Measurements from ENCODE around the gene MYL3. TPM values are rescaled to one million over a fixed set of nuclear protein-coding genes. Genes with fewer than 3 reads are reported as not detected.

The MYL3 gene
- total RNA-seq, 2 experiments from 2014 or later = not detected

DNA sequence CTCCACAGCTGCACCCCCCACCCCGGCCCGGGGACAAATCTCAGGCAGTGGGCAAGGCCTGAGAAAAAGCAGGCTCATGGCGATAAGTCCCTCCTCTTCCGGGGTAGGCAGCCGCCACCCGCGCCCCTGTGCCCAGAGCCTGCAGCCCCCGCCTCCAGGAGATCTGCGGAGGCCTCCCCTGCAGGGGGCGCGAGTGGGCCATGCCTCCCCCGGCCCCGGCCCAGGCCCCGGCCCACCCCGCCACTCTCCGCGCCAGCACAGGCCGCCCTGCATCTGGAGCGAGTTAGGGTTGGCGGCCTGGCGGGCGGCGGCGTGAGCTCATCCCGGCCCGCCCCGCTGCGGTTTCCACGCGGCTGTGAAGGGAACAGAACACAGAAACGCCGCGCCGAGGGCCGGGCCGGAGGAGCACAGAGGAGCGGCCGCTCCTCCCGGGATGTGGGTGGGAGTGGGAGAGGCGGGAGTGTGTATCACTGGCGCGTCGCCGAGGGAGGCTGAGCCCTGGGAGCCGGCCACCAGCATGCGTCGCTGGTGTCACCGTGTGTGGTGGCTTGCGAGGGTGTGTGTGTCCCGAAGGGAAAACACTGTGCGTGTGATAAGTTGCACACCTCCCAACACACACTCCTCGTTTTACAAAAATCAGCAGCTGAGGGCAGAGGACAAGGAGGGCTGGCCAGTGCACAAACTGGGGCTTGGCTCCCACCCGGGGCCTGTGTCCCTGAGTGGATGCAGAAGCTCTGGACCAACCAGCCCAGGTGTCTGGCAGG, 17.2 kb downstream of the MYL3 start:
- ChIA-PET POLR2A (interaction anchor here (0.7 kb wide), 1 partner anchor 1005 kb away, joined by 3 read pairs; no protein-coding TSS in a partner anchor), CTCF (interaction anchor here (0.6 to 1.4 kb wide), 9 partner anchors 11 to 664 kb away, joined by 3 to 5 read pairs (median 3); no protein-coding TSS in a partner anchor)
- DNase-seq (peak; percentile 85), ATAC-seq (peak; percentile 87)
- Mint-ChIP-seq H3K4me1 (peaks cover 9% of the 10 kb centered on the region), H3K4me3 (peak overlapping the region; percentile 67), H3K9me3 (ENCODE audit: low read depth) (peaks cover 5% of the 10 kb centered on the region), H3K27me3 (no peaks in the 10 kb centered on the region), H3K36me3 (ENCODE audit: low read depth) (peaks cover 4% of the 10 kb centered on the region), H3K27ac (no peak overlapping the region)
- intact Hi-C loops (cut with DNase I, micrococcal nuclease) = loop anchor here (1.0 to 10.0 kb wide), 5 partner anchors 34 to 526 kb away; partner anchors contain the start of gene TMIE (in 1 of the 2)

DNA sequence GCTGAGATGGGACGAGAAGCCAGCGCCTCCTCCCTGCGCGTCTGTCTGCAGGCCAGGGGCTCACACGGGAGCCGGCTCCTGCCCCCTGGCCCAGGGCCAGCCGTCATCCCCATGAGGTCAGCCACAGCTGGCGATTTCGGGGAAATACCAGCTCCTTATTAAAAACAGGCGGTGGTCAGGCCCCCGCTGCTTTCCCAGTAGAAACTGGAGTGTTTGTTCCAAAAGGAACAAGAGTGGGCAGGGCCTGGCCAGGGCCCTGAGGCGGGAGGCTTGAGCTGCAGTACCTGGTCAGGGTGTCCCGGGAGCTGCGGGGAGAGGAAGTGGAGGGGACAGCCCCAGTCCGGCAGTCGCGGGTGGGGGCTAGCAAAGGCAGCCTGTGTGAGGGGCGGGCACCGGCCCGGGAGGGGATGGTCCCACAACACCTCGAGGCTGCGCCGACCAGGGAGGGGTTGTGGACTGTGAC, 17.8 kb downstream of the MYL3 start:
- H3K27ac Mint-ChIP-seq = peak overlapping the region; percentile 58
- POLR2A ChIA-PET = no interaction called here
- ATAC-seq (peak; percentile 34), DNase-seq (no peak)
- H3K36me3 Mint-ChIP-seq (ENCODE audit: low read depth) = peaks cover 5% of the 10 kb centered on the region
- peaks cover 9% of the 10 kb centered on the region for H3K4me1 Mint-ChIP-seq
- peak overlapping the region; percentile 67 for H3K4me3 Mint-ChIP-seq
- intact Hi-C loops (cut with DNase I, micrococcal nuclease) = loop anchor here (5.0 to 10.0 kb wide), 2 partner anchors 141 to 527 kb away; partner anchors contain the start of gene TMIE (in 1 of the 2)
- CTCF ChIA-PET = interaction anchor here (0.7 to 1.4 kb wide), 6 partner anchors 10 to 665 kb away, joined by 3 to 5 read pairs (median 3); no protein-coding TSS in a partner anchor
- H3K9me3 Mint-ChIP-seq (ENCODE audit: low read depth) = peaks cover 7% of the 10 kb centered on the region
- H3K27me3 Mint-ChIP-seq = no peaks in the 10 kb centered on the region

DNA sequence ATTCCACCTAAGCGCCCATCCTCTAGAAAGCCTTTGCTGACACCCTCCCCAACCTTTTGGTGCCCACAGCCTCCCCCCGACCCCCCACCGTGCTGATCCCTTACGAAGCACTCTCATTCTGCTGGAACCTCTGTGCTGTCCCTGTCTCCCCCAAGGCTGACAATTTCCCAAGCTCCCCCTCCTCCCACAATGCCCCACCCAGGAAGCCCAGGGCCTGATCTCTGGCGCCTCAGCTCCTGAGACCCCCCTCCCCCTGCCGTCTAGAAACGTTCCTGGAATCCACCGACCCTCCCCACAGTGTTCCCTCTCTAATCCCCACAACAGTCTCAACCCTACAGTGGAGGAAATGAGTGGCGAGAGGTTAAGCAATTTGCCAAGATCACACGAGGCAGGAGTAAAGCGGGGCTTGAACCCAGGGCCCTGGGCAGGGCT, 18.3 kb downstream of the MYL3 start:
- no peak for ATAC-seq
- H3K4me3 Mint-ChIP-seq = peak overlapping the region; percentile 67
- H3K27ac Mint-ChIP-seq = no peak overlapping the region
- H3K27me3 Mint-ChIP-seq = no peaks in the 10 kb centered on the region
- no peak for DNase-seq
- peaks cover 7% of the 10 kb centered on the region for H3K36me3 Mint-ChIP-seq (ENCODE audit: low read depth)
- peaks cover 9% of the 10 kb centered on the region for H3K4me1 Mint-ChIP-seq
- peaks cover 10% of the 10 kb centered on the region for H3K9me3 Mint-ChIP-seq (ENCODE audit: low read depth)
- intact Hi-C loops (cut with DNase I, micrococcal nuclease) = loop anchor here (5.0 to 10.0 kb wide), 2 partner anchors 140 to 527 kb away; partner anchors contain the start of gene TMIE (in 1 of the 2)
- CTCF ChIA-PET = interaction anchor here (1.0 to 1.3 kb wide), 3 partner anchors 10 to 35 kb away, joined by 3 read pairs; no protein-coding TSS in a partner anchor
- POLR2A ChIA-PET = interaction anchor here (0.6 kb wide), 1 partner anchor 438 kb away, joined by 3 read pairs; the partner anchor contains the start of genes CCR5AS and CCRL2

DNA sequence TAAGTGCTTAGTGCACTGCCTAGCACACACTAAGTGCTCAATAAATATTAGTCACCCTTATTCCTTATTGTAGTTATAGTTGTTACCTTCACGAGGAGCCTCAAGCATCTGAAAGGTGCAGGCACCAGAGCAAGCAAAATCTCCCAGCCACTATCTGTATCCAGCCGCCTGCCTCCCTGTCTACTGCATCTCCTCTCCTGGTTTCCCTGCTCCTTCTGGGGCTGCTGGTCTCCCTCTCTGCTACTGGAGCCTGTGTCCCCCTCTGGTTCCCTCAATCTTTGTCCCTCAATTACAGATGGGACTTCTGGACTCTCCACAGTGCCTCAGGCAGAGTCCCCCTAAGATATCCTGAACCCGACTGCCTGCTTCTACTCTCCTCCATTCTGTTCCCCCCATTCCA, 18.8 kb downstream of the MYL3 start:
- ATAC-seq = no peak
- Mint-ChIP-seq H3K27ac (no peak overlapping the region), H3K36me3 (ENCODE audit: low read depth) (peaks cover 7% of the 10 kb centered on the region), H3K27me3 (no peaks in the 10 kb centered on the region), H3K4me1 (peaks cover 9% of the 10 kb centered on the region), H3K9me3 (ENCODE audit: low read depth) (peaks cover 11% of the 10 kb centered on the region), H3K4me3 (no peak overlapping the region)
- no peak for DNase-seq
- intact Hi-C loops (cut with DNase I, micrococcal nuclease) = loop anchor here in 1 of 2 experiments (10.0 kb wide), 1 partner anchor 140 kb away; the partner anchor contains the start of gene TMIE
- CTCF ChIA-PET = no interaction called here
- POLR2A ChIA-PET = interaction anchor here (0.6 kb wide), 1 partner anchor 437 kb away, joined by 3 read pairs; the partner anchor contains the start of genes CCR5AS and CCRL2

DNA sequence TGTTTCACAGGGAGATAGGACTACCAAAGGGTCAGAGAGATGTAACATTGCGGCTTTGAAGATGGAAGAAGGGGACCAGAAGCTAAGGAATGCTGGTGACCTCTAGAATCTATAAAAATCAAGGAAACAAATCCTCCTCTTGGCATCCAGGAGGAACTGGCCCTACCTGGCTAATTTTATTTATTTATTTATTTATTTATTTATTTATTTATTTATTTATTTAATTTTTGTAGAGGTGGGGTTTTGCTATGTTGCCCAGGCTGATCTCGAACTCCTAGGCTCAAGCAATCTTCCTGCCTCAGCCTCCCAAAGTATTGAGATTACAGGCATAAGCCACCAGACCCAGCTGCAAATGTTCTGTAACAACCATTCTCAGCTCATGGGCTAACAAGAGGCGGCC, 19.7 kb downstream of the MYL3 start:
- ChIA-PET CTCF (no interaction called here), POLR2A (no interaction called here)
- intact Hi-C loops (cut with DNase I, micrococcal nuclease) = loop anchor here in 1 of 2 experiments (10.0 kb wide), 1 partner anchor 139 kb away; the partner anchor contains the start of gene TMIE
- Mint-ChIP-seq H3K9me3 (ENCODE audit: low read depth) (peaks cover 19% of the 10 kb centered on the region), H3K4me3 (no peak overlapping the region), H3K4me1 (peaks cover 9% of the 10 kb centered on the region), H3K27me3 (no peaks in the 10 kb centered on the region), H3K36me3 (ENCODE audit: low read depth) (peaks cover 7% of the 10 kb centered on the region), H3K27ac (no peak overlapping the region)
- ATAC-seq (no peak), DNase-seq (no peak)

DNA sequence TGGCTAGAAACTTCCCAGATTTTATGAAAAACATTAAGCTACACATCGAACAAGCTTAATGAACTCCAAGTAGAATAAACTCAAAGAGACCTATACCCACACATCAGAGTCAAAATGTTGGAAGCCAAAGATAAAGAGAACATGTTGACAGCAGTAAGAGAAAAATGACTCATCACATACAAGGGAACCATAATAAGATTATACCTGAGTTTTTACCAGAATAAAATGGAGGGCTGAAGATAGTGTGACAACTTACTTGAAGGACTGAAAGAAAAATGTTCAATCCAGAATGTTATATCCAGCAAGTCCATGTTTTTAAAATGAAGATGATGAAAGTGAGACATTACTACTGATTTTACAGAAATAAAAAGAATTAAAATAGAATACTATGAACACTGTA, 22.8 kb downstream of the MYL3 start:
- H3K4me1 Mint-ChIP-seq = peaks cover 3% of the 10 kb centered on the region
- H3K27me3 Mint-ChIP-seq = no peaks in the 10 kb centered on the region
- ChIA-PET CTCF (no interaction called here), POLR2A (no interaction called here)
- H3K27ac Mint-ChIP-seq = no peak overlapping the region
- DNase-seq = no peak
- peaks cover 28% of the 10 kb centered on the region for H3K9me3 Mint-ChIP-seq (ENCODE audit: low read depth)
- intact Hi-C loops (cut with DNase I, micrococcal nuclease) = loop anchor here in 1 of 2 experiments (10.0 kb wide), 1 partner anchor 136 kb away; the partner anchor contains the start of gene TMIE
- ATAC-seq = no peak
- H3K4me3 Mint-ChIP-seq = no peak overlapping the region
- H3K36me3 Mint-ChIP-seq (ENCODE audit: low read depth) = peaks cover 11% of the 10 kb centered on the region

DNA sequence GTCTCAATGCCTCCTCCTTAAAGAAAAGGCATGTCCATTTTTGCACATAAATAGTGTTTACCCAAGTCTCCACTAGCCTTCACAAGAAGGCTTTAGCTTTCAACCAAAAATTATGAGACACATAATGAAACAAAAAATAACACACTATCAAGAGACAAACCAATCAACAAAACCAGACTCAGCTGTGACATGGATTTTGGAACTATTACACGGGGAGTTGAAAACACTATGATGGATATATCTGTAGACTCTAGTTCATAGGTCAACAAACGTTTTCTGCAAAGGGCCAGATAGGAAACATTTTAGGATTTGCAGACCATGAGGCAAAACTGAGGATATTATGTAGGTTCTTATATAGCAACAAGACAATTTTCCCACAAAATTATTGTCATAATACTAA, 24.9 kb downstream of the MYL3 start:
- ChIA-PET POLR2A (no interaction called here), CTCF (interaction anchor here (0.6 kb wide), 1 partner anchor 691 kb away, joined by 3 read pairs; no protein-coding TSS in a partner anchor)
- no peak overlapping the region for H3K27ac Mint-ChIP-seq
- no peaks in the 10 kb centered on the region for H3K27me3 Mint-ChIP-seq
- intact Hi-C loops (cut with DNase I, micrococcal nuclease) = no loop called here
- peaks cover 11% of the 10 kb centered on the region for H3K36me3 Mint-ChIP-seq (ENCODE audit: low read depth)
- peaks cover 28% of the 10 kb centered on the region for H3K9me3 Mint-ChIP-seq (ENCODE audit: low read depth)
- no peak overlapping the region for H3K4me3 Mint-ChIP-seq
- no peak for DNase-seq
- ATAC-seq = no peak
- H3K4me1 Mint-ChIP-seq = no peaks in the 10 kb centered on the region

DNA sequence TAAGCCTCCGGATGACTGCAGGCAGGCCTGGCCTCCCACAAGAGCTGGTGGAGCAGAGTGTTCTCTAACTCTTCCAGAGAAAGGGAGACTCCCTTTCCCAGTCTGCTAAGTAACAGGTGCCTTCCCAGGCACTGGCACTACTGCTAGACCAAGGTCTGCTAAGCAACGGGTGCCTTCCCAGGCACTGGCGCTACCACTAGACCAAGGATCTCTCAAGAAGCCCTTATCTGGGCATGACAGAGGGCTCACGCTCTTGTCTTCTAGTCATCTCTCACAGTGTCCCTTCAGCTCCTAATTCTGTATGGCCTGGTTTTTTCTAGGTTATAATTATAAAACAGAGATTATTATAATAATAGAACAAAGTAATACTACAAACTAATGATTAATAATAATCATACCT, 27.8 kb downstream of the MYL3 start:
- no peak for DNase-seq
- Mint-ChIP-seq H3K27ac (no peak overlapping the region), H3K27me3 (no peaks in the 10 kb centered on the region), H3K4me1 (no peaks in the 10 kb centered on the region), H3K9me3 (ENCODE audit: low read depth) (peaks cover 22% of the 10 kb centered on the region), H3K36me3 (ENCODE audit: low read depth) (peaks cover 6% of the 10 kb centered on the region), H3K4me3 (no peak overlapping the region)
- ChIA-PET CTCF (interaction anchor here (0.8 kb wide), 1 partner anchor 10 kb away, joined by 3 read pairs; no protein-coding TSS in a partner anchor), POLR2A (no interaction called here)
- intact Hi-C loops (cut with DNase I, micrococcal nuclease) = no loop called here
- no peak for ATAC-seq

DNA sequence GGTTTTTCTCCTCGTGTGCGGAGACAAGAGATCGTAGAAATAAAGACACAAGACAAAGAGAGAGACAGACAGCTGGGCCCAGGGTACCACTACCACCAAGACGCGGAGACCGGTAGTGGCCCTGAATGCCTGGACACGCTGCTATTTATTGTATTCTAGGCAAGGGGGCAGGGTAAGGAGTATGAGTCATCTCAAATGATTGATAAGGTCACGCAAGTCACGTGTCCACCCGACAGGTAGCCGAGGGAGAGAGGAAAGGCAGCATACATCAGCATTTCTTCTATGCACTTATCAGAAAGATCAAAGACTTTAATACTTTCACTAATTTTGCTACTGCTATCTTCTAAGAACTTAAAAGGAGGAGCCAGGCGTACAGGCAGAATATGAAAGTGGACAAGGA, 28.2 kb downstream of the MYL3 start:
- intact Hi-C loops (cut with DNase I, micrococcal nuclease) = no loop called here
- peaks cover 4% of the 10 kb centered on the region for H3K36me3 Mint-ChIP-seq (ENCODE audit: low read depth)
- peaks cover 18% of the 10 kb centered on the region for H3K9me3 Mint-ChIP-seq (ENCODE audit: low read depth)
- CTCF ChIA-PET = interaction anchor here (0.8 kb wide), 1 partner anchor 10 kb away, joined by 3 read pairs; no protein-coding TSS in a partner anchor
- no peak overlapping the region for H3K27ac Mint-ChIP-seq
- H3K27me3 Mint-ChIP-seq = no peaks in the 10 kb centered on the region
- ATAC-seq (no peak), DNase-seq (no peak)
- H3K4me3 Mint-ChIP-seq = no peak overlapping the region
- H3K4me1 Mint-ChIP-seq = peaks cover under 1% of the 10 kb centered on the region
- POLR2A ChIA-PET = no interaction called here

DNA sequence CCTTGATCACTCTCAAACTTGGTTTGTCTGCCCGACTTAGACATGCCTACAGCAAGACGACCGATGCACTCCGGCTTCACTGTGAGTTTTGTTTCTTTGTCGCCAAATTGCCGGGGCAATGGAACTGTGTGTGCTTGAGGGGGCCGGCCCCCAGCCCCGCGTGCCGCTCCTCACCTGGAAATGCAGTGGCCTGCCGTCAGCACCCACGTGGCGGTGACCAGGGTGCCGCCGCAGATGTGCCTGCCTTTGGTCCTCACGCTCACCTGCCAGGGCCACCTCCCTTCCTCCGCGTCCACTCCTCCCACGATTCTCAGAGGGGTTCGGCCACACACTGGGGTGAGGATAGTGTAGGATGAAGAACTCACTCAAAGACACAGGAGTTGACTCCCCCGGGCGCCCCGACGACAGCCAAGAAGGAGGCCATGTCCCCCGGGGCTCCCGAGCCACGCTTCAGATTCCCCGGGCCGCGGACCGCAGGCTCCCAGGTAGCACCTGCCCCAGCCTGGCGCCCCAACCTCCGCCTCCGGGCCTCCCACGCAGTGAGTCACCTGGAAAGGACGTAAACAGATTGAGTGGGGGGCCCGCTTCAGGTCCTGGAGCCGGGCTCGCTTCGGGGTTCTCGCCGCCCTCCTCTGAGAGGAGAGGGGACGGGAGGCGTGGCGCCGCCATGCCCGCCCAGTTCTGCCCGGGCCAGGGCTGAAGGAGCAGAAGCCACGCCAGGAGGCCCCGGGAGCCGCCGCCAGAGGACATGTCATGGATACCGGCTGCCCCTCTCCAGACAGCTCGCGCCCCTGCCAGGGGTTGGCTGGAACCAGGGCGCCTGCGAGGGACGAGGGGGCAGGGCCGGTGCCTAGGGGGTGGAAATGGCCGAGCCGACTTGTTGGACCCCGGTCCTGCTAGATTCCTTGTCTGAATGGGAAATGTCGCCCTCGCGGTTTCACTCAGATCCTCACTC, 29.6 kb downstream of the MYL3 start:
- ATAC-seq = no peak
- Mint-ChIP-seq H3K36me3 (ENCODE audit: low read depth) (peaks cover 4% of the 10 kb centered on the region), H3K4me3 (no peak overlapping the region), H3K4me1 (peaks cover 10% of the 10 kb centered on the region), H3K27ac (no peak overlapping the region), H3K27me3 (no peaks in the 10 kb centered on the region), H3K9me3 (ENCODE audit: low read depth) (peaks cover 11% of the 10 kb centered on the region)
- CTCF ChIA-PET = no interaction called here
- intact Hi-C loops (cut with DNase I, micrococcal nuclease) = no loop called here
- POLR2A ChIA-PET = no interaction called here
- DNase-seq = no peak

DNA sequence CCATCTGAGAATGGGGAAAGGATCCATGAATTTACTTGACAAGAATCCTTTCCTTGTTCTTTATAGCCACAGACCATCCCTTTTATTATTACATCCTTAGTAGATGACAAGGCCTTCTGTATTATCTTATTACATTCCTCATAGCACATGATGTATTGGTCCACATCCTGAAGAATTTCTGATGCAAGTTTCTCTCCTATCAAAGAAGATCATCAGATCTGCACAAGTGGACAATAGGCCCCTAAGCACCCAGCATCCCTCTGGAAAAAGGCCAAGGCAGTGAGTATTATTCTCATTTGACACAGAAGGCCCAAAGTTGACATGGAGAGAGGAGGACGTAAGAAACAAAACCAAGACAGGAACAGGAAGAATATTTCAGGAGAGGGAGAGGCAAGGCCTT, 31.4 kb downstream of the MYL3 start:
- Mint-ChIP-seq H3K9me3 (ENCODE audit: low read depth) (no peaks in the 10 kb centered on the region), H3K27ac (no peak overlapping the region)
- DNase-seq = no peak

More for the DNA sequence above, 31.4 kb downstream of the MYL3 start:
- ChIA-PET POLR2A (no interaction called here), CTCF (no interaction called here)
- Mint-ChIP-seq H3K36me3 (ENCODE audit: low read depth) (no peaks in the 10 kb centered on the region), H3K4me1 (peaks cover 10% of the 10 kb centered on the region), H3K4me3 (no peak overlapping the region), H3K27me3 (no peaks in the 10 kb centered on the region)
- intact Hi-C loops (cut with DNase I, micrococcal nuclease) = no loop called here
- no peak for ATAC-seq
